ENCODE data around the gene PJA2.

DNA sequence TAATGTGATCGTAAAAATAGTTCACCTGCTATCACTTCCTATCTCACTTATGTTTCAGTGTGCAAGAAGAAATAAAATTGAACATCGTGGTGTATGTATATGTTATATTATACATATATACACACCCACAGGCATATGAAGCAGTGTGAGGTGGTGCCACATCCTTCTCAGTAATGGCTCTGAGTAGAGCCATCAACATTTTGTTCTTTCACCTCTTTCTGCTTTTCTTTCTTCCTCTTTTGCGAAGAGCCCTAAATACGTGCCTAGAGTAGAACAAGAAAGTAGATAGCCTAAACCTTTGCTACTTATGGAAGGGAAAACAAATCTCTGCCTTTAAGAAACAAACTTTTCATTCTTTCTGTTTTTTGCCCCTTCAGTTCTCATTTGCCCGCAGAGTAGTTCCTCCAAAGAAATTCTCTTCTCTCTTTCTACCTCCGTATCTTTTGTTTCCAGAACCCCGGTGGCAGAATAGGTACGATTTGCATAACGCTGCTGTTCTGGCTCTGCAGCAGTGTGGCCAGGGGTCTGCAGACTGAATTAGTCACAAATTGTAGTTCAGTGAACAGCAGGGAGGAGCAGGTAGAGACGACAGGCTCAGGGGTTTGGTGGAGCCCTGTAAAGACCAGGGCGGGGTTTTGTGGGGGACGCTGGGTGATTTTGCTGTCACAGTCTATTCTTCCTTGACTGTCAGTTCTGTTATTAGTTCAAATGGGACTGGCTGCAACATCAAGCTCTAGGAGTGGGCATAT, 40.5 kb upstream of the PJA2 start:
- TF ChIP-seq, protein P1, sequence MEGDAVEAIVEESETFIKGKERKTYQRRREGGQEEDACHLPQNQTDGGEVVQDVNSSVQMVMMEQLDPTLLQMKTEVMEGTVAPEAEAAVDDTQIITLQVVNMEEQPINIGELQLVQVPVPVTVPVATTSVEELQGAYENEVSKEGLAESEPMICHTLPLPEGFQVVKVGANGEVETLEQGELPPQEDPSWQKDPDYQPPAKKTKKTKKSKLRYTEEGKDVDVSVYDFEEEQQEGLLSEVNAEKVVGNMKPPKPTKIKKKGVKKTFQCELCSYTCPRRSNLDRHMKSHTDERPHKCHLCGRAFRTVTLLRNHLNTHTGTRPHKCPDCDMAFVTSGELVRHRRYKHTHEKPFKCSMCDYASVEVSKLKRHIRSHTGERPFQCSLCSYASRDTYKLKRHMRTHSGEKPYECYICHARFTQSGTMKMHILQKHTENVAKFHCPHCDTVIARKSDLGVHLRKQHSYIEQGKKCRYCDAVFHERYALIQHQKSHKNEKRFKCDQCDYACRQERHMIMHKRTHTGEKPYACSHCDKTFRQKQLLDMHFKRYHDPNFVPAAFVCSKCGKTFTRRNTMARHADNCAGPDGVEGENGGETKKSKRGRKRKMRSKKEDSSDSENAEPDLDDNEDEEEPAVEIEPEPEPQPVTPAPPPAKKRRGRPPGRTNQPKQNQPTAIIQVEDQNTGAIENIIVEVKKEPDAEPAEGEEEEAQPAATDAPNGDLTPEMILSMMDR (IDR thresholded peaks at IDR 0.05; ENCODE audit: low read depth, low read length, poor library complexity, severe bottlenecking), result no peak
- TF ChIP-seq EZH2phosphoT487 (IDR thresholded peaks at IDR 0.05; ENCODE audit: borderline replicate concordance, low read length), result no peak
